ENCODE data around the gene RFTN1. TPM values are rescaled to one million over a fixed set of nuclear protein-coding genes. Genes with fewer than 3 reads are reported as not detected.
A peak's percentile ranks its signal among the peaks of the same experiment; 100 is the strongest.

The RFTN1 gene
- polyA plus RNA-seq, 2 of the 4 experiments (the other 2 are of a cell fraction): 1.8 to 3.7 TPM

- ChIA-PET POLR2A (no interaction called here), CTCF (interaction anchor here (1.4 to 1.8 kb wide), 2 partner anchors 17 to 328 kb away, joined by 3 to 7 read pairs; no protein-coding TSS in a partner anchor)
These were observed 239.6 kb downstream of the RFTN1 start for GRCh38 chr3:16273867-16274266.

GRCh38 chr3:16272588-16272987 is 240.9 kb downstream of the RFTN1 start:
- ChIA-PET POLR2A (no interaction called here), CTCF (interaction anchor here (0.8 kb wide), 1 partner anchor 24 kb away, joined by 4 read pairs; no protein-coding TSS in a partner anchor)
- no peak overlapping the region for H3K27ac ChIP-seq
- ATAC-seq (no peak), DNase-seq (ENCODE audit: low read depth in 1 of 2, low spot score in 1 of 2) (no peak), FAIRE-seq (no peak)
- H3K4me1 ChIP-seq: no peaks in the 10 kb centered on the region
- no peak overlapping the region for H3K4me2 ChIP-seq
- TF ChIP-seq MAFK (IDR thresholded peaks at IDR 0.05; ENCODE audit: partially characterized antibody): peak; percentile 36
- TF ChIP-seq CBX8 (IDR thresholded peaks at IDR 0.05): no peak
- WGBS (ENCODE audit: missing lambda C conversion rate): 84% methylated on average over 1 of the region's 1 CpG
- no peak overlapping the region for H3K4me3 ChIP-seq
- no peaks in the 10 kb centered on the region for H3K9me3 ChIP-seq

More at GRCh38 chr3:16273867-16274266, 239.6 kb downstream of the RFTN1 start:
- ATAC-seq (no peak), FAIRE-seq (no peak), DNase-seq (ENCODE audit: low read depth in 1 of 2, low spot score in 1 of 2) (no peak)
- H3K4me3 ChIP-seq: no peak overlapping the region
- no peak for TF ChIP-seq USF2 (IDR thresholded peaks at IDR 0.05)
- no peak for TF ChIP-seq FOSL2 (IDR thresholded peaks at IDR 0.05)
- no peak for TF ChIP-seq FOSL2 (CRISPR knock-in tag; IDR thresholded peaks at IDR 0.05)
- no peak for TF ChIP-seq CTCF (IDR thresholded peaks at IDR 0.05)
- TF ChIP-seq ZSCAN20 (CRISPR knock-in tag; IDR thresholded peaks at IDR 0.05): no peak
- no peak for TF ChIP-seq NR3C1 (IDR thresholded peaks at IDR 0.05)
- TF ChIP-seq CEBPB (IDR thresholded peaks at IDR 0.05): no peak
- no peak for TF ChIP-seq NPAS2 (CRISPR knock-in tag; IDR thresholded peaks at IDR 0.05; ENCODE audit: borderline replicate concordance)
- TF ChIP-seq ESRRA (IDR thresholded peaks at IDR 0.05; ENCODE audit: borderline replicate concordance, low read length): no peak
- no peak for TF ChIP-seq HMGXB4 (CRISPR knock-in tag; IDR thresholded peaks at IDR 0.05; ENCODE audit: borderline replicate concordance)
- no peak for TF ChIP-seq RAD21 (conservative IDR thresholded peaks at IDR 0.05 in 1 of 2, IDR thresholded peaks at IDR 0.05 in 1 of 2)
- no peak for TF ChIP-seq HEYL (CRISPR knock-in tag; IDR thresholded peaks at IDR 0.05)
- TF ChIP-seq NFE2L2 (conservative IDR thresholded peaks at IDR 0.05; ENCODE audit: low read length): no peak
- TF ChIP-seq CHD4 (IDR thresholded peaks at IDR 0.05; ENCODE audit: borderline replicate concordance): no peak
- TF ChIP-seq CBX8 (IDR thresholded peaks at IDR 0.05): no peak
- no peak for TF ChIP-seq FOSB (CRISPR knock-in tag; IDR thresholded peaks at IDR 0.05)
- H3K4me1 ChIP-seq: no peaks in the 10 kb centered on the region
- WGBS (ENCODE audit: missing lambda C conversion rate): 89% methylated on average over 2 of the region's 2 CpGs
- H3K27ac ChIP-seq: no peak overlapping the region
- no peak overlapping the region for H3K4me2 ChIP-seq
- H3K9me3 ChIP-seq: no peaks in the 10 kb centered on the region

GRCh38 chr3:16270855-16271254 is 242.6 kb downstream of the RFTN1 start:
- ChIA-PET POLR2A (no interaction called here), CTCF (no interaction called here)
- Histone ChIP-seq H3K9me3 (no peaks in the 10 kb centered on the region), H3K4me3 (no peak overlapping the region), H3K4me2 (no peak overlapping the region), H3K27ac (no peak overlapping the region), H3K4me1 (peaks cover 9% of the 10 kb centered on the region)
- ATAC-seq (no peak), DNase-seq (ENCODE audit: low read depth in 1 of 2, low spot score in 1 of 2) (no peak), FAIRE-seq (no peak)
- TF ChIP-seq MAFK (IDR thresholded peaks at IDR 0.05; ENCODE audit: partially characterized antibody) (no peak), ESRRA (IDR thresholded peaks at IDR 0.05; ENCODE audit: borderline replicate concordance, low read length) (no peak), MAX (IDR thresholded peaks at IDR 0.05) (no peak), ATOH8 (CRISPR knock-in tag; IDR thresholded peaks at IDR 0.05; ENCODE audit: low read depth) (no peak), POLR2A (IDR thresholded peaks at IDR 0.05; ENCODE audit: low read length) (no peak), HOXB13 (CRISPR knock-in tag; IDR thresholded peaks at IDR 0.05; ENCODE audit: low read depth) (no peak), EP300 (IDR thresholded peaks at IDR 0.05) (no peak), JUN (IDR thresholded peaks at IDR 0.05) (no peak), RFX5 (IDR thresholded peaks at IDR 0.05) (no peak), POLR2AphosphoS2 (conservative IDR thresholded peaks at IDR 0.05; ENCODE audit: low read length) (no peak), BCL3 (IDR thresholded peaks at IDR 0.05) (no peak), HDAC2 (IDR thresholded peaks at IDR 0.05) (no peak), ZSCAN20 (CRISPR knock-in tag; IDR thresholded peaks at IDR 0.05) (no peak), USF2 (IDR thresholded peaks at IDR 0.05) (no peak), HEYL (CRISPR knock-in tag; IDR thresholded peaks at IDR 0.05) (no peak)
- WGBS (ENCODE audit: missing lambda C conversion rate): 74% methylated on average over 10 of the region's 10 CpGs
